A673 (cell line): ENCODE results near the gene ABHD1.

ENCODE experiments used
- CTCF ChIP-seq: fragments of 300-800, 200-600 bp; sonication (generic); conservative IDR thresholded peaks from 2 replicates; pipeline ENCODE4 v1.5.1; 2017; ENCODE audit warnings: low read depth, mild to moderate bottlenecking, antibody characterized with exemption, low read length, moderate library complexity, mixed read lengths
- EZH2 ChIP-seq: fragments of 200-600 bp; sonication (generic); IDR thresholded peaks from 2 replicates; pipeline ENCODE4 v1.6.1; 2017; ENCODE audit warnings: borderline replicate concordance, low read depth, mild to moderate bottlenecking, mixed read lengths, antibody characterized with exemption, low read length; ENCODE audit not compliant: poor library complexity, severe bottlenecking

GRCh38 chr2:27095427-27095744, 28.2 kb upstream of the ABHD1 start:
- TF ChIP-seq CTCF: no peak
- no peak for TF ChIP-seq EZH2
